HepG2 (cell line): ENCODE data around the gene NSMF. TPM values are rescaled to one million over a fixed set of nuclear protein-coding genes. Genes with fewer than 3 reads are reported as not detected.

Experiments
- ATAC-seq: fragments of 200-7000 bp; cut with Tn5 transposase; 3 replicates; pipeline ENCODE4 v1.9.1; 2020; ENCODE audit warnings: mild to moderate bottlenecking, moderate library complexity
- BruUV-seq: library from RNA; stranded (reverse); fragments of 400-500 nt; replicated peaks from 2 replicates; lab custom pipeline; 2021; lab: Mats Ljungman, UMichigan
- CTCF ChIA-PET: fragments of 300-600 bp; formaldehyde crosslinking; extraction: SDS; loops from one replicate; lab custom pipeline; 2021; ENCODE audit warnings: low total read pairs, inconsistent platforms, low intra/inter-chr PET ratio; lab: Yijun Ruan, JAX
- POLR2A ChIA-PET: fragments of 350-600 bp; sonication (Branson Sonifier 250); formaldehyde crosslinking; loops from one replicate; lab custom pipeline; 2020; ENCODE audit warnings: antibody characterized with exemption, inconsistent platforms; lab: Yijun Ruan, JAX
- DNase-seq: peaks from one replicate; pipeline ENCODE4 v3.0.0-alpha.2; 2015; ENCODE audit warnings: low spot score
- FAIRE-seq: peaks from 3 replicates; lab custom pipeline; 2011; peaks lifted over from hg19 to GRCh38; lab: Jason Lieb, UNC
- H2AFZ ChIP-seq: one replicate; pipeline ENCODE4 v1.6.1; 2011; ENCODE audit warnings: low read length, inconsistent platforms
- H3K27ac ChIP-seq: fragments of 300-600 bp; 3 replicates; pipeline ENCODE4 v1.8.0; 2011; ENCODE audit warnings: mixed run types, mild to moderate bottlenecking, mixed read lengths, low read length, inconsistent platforms; ENCODE audit not compliant: insufficient read depth; ENCODE audit errors: extremely low read length
- H3K27me3 ChIP-seq, 2 experiments: fragments of 200-600 bp in 1 of 2; 2 replicates in 1 of 2; 3 replicates in 1 of 2; pipeline versions ENCODE4 v1.6.0 to v1.8.0; 2011; ENCODE audit warnings: low read length in 2 of 2, mild to moderate bottlenecking in 2 of 2, moderate library complexity in 2 of 2, inconsistent platforms in 1 of 2; ENCODE audit not compliant: insufficient read depth in 2 of 2, control insufficient read depth in 1 of 2
- H3K36me3 ChIP-seq, 2 experiments: fragments of 200-600 bp in 1 of 2; replicated peaks in 1 of 2; 2 replicates in 1 of 2; 3 replicates in 1 of 2; pipeline versions ENCODE4 v1.5.1 to v1.8.0; 2011; ENCODE audit warnings: low read length in 2 of 2, inconsistent platforms in 1 of 2; ENCODE audit not compliant: insufficient read depth in 2 of 2, control insufficient read depth in 1 of 2
- H3K4me1 ChIP-seq: 2 replicates; pipeline ENCODE4 v1.5.1; 2012; ENCODE audit warnings: low read length, inconsistent platforms; ENCODE audit not compliant: insufficient read depth
- H3K4me2 ChIP-seq: 2 replicates; pipeline ENCODE4 v1.6.0; 2011; ENCODE audit warnings: low read depth, low read length, inconsistent platforms
- H3K4me3 ChIP-seq, 3 experiments: fragments of 200-600 bp in 1 of 3; sonication (generic), shearing (Covaris generic) in 1 of 3; replicated peaks in 1 of 3; 2 replicates each; pipeline ENCODE4 v1.5.1; 2011 to 2016; ENCODE audit warnings: low read length in 3 of 3, inconsistent platforms in 2 of 3, low read depth in 2 of 3, mild to moderate bottlenecking in 2 of 3, control low read depth in 1 of 3, mixed read lengths in 1 of 3; ENCODE audit not compliant: insufficient read depth in 1 of 3
- H3K79me2 ChIP-seq: one replicate; pipeline ENCODE4 v1.6.1; 2011; ENCODE audit warnings: low read length, inconsistent platforms; ENCODE audit not compliant: insufficient read depth
- H3K9ac ChIP-seq: 2 replicates; pipeline ENCODE4 v1.6.0; 2011; ENCODE audit warnings: mild to moderate bottlenecking, low read depth, low read length, inconsistent platforms; ENCODE audit not compliant: insufficient read depth
- H3K9me3 ChIP-seq: 2 replicates; pipeline ENCODE4 v1.5.1; 2012; ENCODE audit warnings: mild to moderate bottlenecking, low read length
- H4K20me1 ChIP-seq: 2 replicates; pipeline ENCODE4 v1.6.0; 2011; ENCODE audit warnings: inconsistent platforms, mild to moderate bottlenecking, low read length, moderate library complexity; ENCODE audit not compliant: insufficient read depth
- BHLHE40 ChIP-seq: IDR thresholded peaks from 2 replicates; pipeline ENCODE4 v1.6.1; 2011; ENCODE audit warnings: low read length, improper control_type of control experiment
- FOSL2 ChIP-seq: sonication (generic); formaldehyde crosslinking; IDR thresholded peaks from 2 replicates; pipeline ENCODE4 v1.4.0; 2020; ENCODE audit warnings: missing genetic modification reagents
- HNRNPK ChIP-seq: fragments of 200-400 bp; formaldehyde crosslinking; IDR thresholded peaks from 2 replicates; pipeline ENCODE4 v1.6.1; 2018; ENCODE audit warnings: low read length, low read depth, moderate library complexity, mild to moderate bottlenecking; ENCODE audit not compliant: poor library complexity, severe bottlenecking
- HNRNPL ChIP-seq: fragments of 200-400 bp; formaldehyde crosslinking; IDR thresholded peaks from 2 replicates; pipeline ENCODE4 v1.6.1; 2017; ENCODE audit warnings: mild to moderate bottlenecking, low read depth, low read length
- MATR3 ChIP-seq: sonication (generic); formaldehyde crosslinking; IDR thresholded peaks from 2 replicates; pipeline ENCODE4 v1.4.0; 2020; ENCODE audit warnings: missing genetic modification reagents
- MBNL3 ChIP-seq: fragments of 250-450 bp; sonication (Bioruptor Pico); conservative IDR thresholded peaks from 2 replicates; pipeline ENCODE4 v1.8.0; 2022; ENCODE audit warnings: mild to moderate bottlenecking, inconsistent platforms
- PCBP1 ChIP-seq: fragments of 200-400 bp; formaldehyde crosslinking; IDR thresholded peaks from 2 replicates; pipeline ENCODE4 v1.6.1; 2017; ENCODE audit warnings: mild to moderate bottlenecking, low read depth, low read length, borderline replicate concordance
- ZNF670 ChIP-seq: sonication (generic); formaldehyde crosslinking; IDR thresholded peaks from 2 replicates; pipeline ENCODE4 v1.8.0; 2022; ENCODE audit warnings: mild to moderate bottlenecking, missing genetic modification reagents, borderline replicate concordance
- ZNF816 ChIP-seq: sonication (generic); formaldehyde crosslinking; IDR thresholded peaks from 2 replicates; pipeline ENCODE4 v1.8.0; 2022; ENCODE audit warnings: missing genetic modification reagents, mild to moderate bottlenecking, borderline replicate concordance
- WGBS: methylation state at CpG from one replicate; pipeline ENCODE4 v1.1.6; 2017; ENCODE audit warnings: low lambda C conversion rate; 5-methylcytosine and 5-hydroxymethylcytosine counted together
- in situ Hi-C: cut with HindIII; loops from 2 replicates; pipeline ENCODE4 v1.10.0; 2017; ENCODE audit warnings: low pct_unique_long_range_greater_than_20kb; ENCODE audit not compliant: extremely low pct_ligation_motif_present
- intact Hi-C: fragments of 100-400 bp; cut with micrococcal nuclease; formaldehyde crosslinking; loops from one replicate; pipeline ENCODE4 v1.10.0; 2022; ENCODE audit not compliant: unreplicated experiment
- polyA plus RNA-seq, 8 experiments: library from polyadenylated mRNA; depleted of rRNA in 3 of 8; stranded (reverse) in 7 of 8; unstranded in 1 of 8; fragments of >200 nt; fragmentation: Illumina TruSeq in 4 of 8; extraction: Trizol in 4 of 8; gene quantifications; 2 replicates each; pipeline versions ENCODE4 v1.2.1 to v1.2.3, GENCODE V29; 2011 to 2016; ENCODE audit warnings: low read depth in 4 of 8, missing spikeins in 1 of 8, mixed read lengths in 1 of 8; ENCODE audit not compliant: insufficient read depth in 1 of 8
- total RNA-seq, 5 experiments: library from RNA; depleted of rRNA; stranded (reverse); fragments of >200 nt; fragmentation: Illumina TruSeq; extraction: Trizol; gene quantifications; 2 replicates each; pipeline ENCODE4 v1.2.3, GENCODE V29; 2016; ENCODE audit warnings: low read depth in 1 of 5
- TF ChIP-seq, protein P1 (sequence below): sonication (generic); formaldehyde crosslinking; IDR thresholded peaks from 2 replicates; pipeline ENCODE4 v1.8.1; 2023; ENCODE audit warnings: mild to moderate bottlenecking, inconsistent platforms, moderate library complexity, missing genetic modification reagents, borderline replicate concordance
- TF ChIP-seq, protein P2 (sequence below): sonication (generic); formaldehyde crosslinking; conservative IDR thresholded peaks from 2 replicates; pipeline ENCODE4 v1.8.1; 2023; ENCODE audit warnings: missing genetic modification reagents
- TF ChIP-seq, protein P3 (sequence below): sonication (generic); formaldehyde crosslinking; IDR thresholded peaks from 2 replicates; pipeline ENCODE4 v1.4.0; 2020; ENCODE audit warnings: missing genetic modification reagents

Gene NSMF
- total and polyA plus RNA-seq, 2 of the 13 experiments (the other 11 are each of a cell fraction or from before 2014, with no cell fraction given) = 44.3 to 183 TPM

DNA sequence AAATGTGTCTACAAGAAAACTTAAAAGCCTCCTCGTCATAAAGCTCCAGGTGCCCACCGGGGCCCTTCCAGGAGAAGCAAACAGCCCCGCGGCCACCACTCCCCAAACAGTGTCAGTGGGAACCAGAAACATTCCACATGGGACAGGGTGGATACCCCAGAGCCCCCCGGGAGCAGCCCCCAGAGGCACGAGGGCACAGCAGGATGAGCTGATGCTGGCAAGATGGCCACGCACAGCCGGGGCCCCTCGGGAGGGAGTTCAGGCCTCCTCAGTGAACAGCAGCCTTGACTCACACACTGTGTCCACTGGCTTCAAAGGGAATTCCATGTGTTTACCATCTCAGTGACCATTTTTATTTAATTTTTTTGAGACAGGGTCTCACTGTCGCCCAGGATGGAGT lies 46.7 kb downstream of the NSMF start:
- Histone ChIP-seq H3K4me2 (no peak overlapping the region), H4K20me1 (no peaks in the 10 kb centered on the region), H2AFZ (no peak overlapping the region), H3K9me3 (no peaks in the 10 kb centered on the region), H3K9ac (no peak overlapping the region), H3K4me1 (peaks cover 7% of the 10 kb centered on the region; the same call in 1 of the 2 replicates), H3K36me3 (no peaks in the 10 kb centered on the region), H3K27me3 (no peaks in the 10 kb centered on the region), H3K27ac (no peak overlapping the region), H3K79me2 (no peaks in the 10 kb centered on the region), H3K4me3 (no peak overlapping the region)
- BruUV-seq = no TSS peak
- 90% methylated on average over 10 of the region's 10 CpGs for WGBS
- intact Hi-C loops = no loop called here
- ChIA-PET CTCF (no interaction called here), POLR2A (no interaction called here)
- TF ChIP-seq, protein P1, sequence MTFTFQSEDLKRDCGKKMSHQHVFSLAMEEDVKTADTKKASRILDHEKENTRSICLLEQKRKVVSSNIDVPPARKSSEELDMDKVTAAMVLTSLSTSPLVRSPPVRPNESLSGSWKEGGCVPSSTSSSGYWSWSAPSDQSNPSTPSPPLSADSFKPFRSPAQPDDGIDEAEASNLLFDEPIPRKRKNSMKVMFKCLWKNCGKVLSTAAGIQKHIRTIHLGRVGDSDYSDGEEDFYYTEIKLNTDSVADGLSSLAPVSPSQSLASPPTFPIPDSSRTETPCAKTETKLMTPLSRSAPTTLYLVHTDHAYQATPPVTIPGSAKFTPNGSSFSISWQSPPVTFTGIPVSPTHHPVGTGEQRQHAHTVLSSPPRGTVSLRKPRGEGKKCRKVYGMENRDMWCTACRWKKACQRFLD (CRISPR knock-in tag) = no peak
- TF ChIP-seq ZNF816 (CRISPR knock-in tag) (no peak), ZNF670 (CRISPR knock-in tag) (no peak), MATR3 (no peak), HNRNPL (no peak)
- in situ Hi-C loops = no loop called here
- DNase-seq (no peak), ATAC-seq (no peak), FAIRE-seq (no peak)

DNA sequence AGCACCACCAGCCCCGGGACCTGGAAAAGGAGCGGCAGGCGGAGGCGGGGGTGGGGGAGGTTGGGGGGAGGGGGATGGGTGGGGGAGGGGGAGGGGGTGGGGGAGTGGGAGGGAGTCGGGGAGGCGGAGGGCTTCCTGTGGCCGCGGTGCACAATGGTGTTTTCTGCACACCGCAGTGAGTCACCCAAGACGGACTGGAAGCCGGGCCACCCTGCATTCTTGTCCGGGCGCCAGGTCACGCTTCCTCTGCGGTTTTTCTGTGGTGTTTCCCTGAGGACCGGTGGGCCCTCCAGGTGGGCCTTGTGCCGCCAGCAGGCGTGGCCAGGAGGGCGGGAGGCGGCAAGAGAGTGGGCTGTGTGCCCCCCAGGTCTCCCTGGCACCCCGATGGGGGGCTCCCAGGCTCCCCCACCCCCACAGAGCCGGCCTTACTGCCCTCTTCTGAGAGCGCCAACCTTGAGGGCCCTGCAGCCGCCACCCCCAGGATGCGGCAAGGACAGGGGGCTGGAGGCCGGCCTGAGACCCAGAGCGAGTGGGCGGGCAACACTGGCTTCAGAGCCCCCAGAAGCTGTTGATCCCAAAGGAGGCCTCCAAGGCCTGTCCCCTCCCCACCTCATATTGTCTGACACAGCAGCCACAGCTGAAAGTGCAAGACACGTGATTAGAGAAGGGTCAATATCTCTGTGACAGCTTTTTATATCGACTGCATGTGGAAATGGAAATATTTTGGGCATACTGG lies 47.3 kb downstream of the NSMF start:
- BruUV-seq = no TSS peak

More for the DNA sequence above, 47.3 kb downstream of the NSMF start:
- Histone ChIP-seq H3K9ac (no peak overlapping the region), H3K9me3 (no peaks in the 10 kb centered on the region), H3K4me1 (peaks cover 10% of the 10 kb centered on the region; the same call in 1 of the 2 replicates), H3K4me3 (no peak overlapping the region), H4K20me1 (no peaks in the 10 kb centered on the region), H3K36me3 (no peaks in the 10 kb centered on the region), H3K27me3 (no peaks in the 10 kb centered on the region)
- ChIA-PET POLR2A (no interaction called here), CTCF (no interaction called here)
- 72% methylated on average over 11 of the region's 30 CpGs for WGBS
- no peak for ATAC-seq
- in situ Hi-C loops = no loop called here
- peak; percentile 56 for TF ChIP-seq BHLHE40
- TF ChIP-seq FOSL2 (CRISPR knock-in tag) = peak; percentile 71
- TF ChIP-seq HNRNPK = peak; percentile 99
- TF ChIP-seq, protein P2, sequence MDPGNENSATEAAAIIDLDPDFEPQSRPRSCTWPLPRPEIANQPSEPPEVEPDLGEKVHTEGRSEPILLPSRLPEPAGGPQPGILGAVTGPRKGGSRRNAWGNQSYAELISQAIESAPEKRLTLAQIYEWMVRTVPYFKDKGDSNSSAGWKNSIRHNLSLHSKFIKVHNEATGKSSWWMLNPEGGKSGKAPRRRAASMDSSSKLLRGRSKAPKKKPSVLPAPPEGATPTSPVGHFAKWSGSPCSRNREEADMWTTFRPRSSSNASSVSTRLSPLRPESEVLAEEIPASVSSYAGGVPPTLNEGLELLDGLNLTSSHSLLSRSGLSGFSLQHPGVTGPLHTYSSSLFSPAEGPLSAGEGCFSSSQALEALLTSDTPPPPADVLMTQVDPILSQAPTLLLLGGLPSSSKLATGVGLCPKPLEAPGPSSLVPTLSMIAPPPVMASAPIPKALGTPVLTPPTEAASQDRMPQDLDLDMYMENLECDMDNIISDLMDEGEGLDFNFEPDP (CRISPR knock-in tag) = no peak
- TF ChIP-seq, protein P3, sequence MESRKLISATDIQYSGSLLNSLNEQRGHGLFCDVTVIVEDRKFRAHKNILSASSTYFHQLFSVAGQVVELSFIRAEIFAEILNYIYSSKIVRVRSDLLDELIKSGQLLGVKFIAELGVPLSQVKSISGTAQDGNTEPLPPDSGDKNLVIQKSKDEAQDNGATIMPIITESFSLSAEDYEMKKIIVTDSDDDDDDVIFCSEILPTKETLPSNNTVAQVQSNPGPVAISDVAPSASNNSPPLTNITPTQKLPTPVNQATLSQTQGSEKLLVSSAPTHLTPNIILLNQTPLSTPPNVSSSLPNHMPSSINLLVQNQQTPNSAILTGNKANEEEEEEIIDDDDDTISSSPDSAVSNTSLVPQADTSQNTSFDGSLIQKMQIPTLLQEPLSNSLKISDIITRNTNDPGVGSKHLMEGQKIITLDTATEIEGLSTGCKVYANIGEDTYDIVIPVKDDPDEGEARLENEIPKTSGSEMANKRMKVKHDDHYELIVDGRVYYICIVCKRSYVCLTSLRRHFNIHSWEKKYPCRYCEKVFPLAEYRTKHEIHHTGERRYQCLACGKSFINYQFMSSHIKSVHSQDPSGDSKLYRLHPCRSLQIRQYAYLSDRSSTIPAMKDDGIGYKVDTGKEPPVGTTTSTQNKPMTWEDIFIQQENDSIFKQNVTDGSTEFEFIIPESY (CRISPR knock-in tag) = 0 out of 2 replicates have a peak, but pooled peaks have one; percentile 47
- TF ChIP-seq MBNL3 (CRISPR knock-in tag) = no peak
- peak; percentile 99 for TF ChIP-seq PCBP1
- TF ChIP-seq, all 625 proteins: peak for 5
- H2AFZ ChIP-seq = no peak overlapping the region
- H3K79me2 ChIP-seq = no peaks in the 10 kb centered on the region
- no peak overlapping the region for H3K27ac ChIP-seq
- peak overlapping the region; percentile 18; the same call in 1 of the 2 replicates for H3K4me2 ChIP-seq
- no peak for FAIRE-seq
- intact Hi-C loops = no loop called here
- no peak for DNase-seq
